Upper lobe of right lung (tissue), 1 donor: ENCODE data around the gene FAM131C. TPM values are rescaled to one million over a fixed set of nuclear protein-coding genes. Genes with fewer than 3 reads are reported as not detected.

Experiments
- ATAC-seq: fragments of 200-7000 bp; cut with Tn5 transposase; one replicate; pipeline ENCODE4 v1.9.1; 2020; ENCODE audit warnings: mild to moderate bottlenecking, moderate library complexity
- DNase-seq: peaks from one replicate; pipeline ENCODE4 v3.0.0-alpha.2; 2020
- H3K27ac ChIP-seq: fragments of 200-600 bp; one replicate; pipeline ENCODE4 v1.8.0; 2022
- H3K27me3 ChIP-seq: fragments of 200-600 bp; one replicate; pipeline ENCODE4 v1.8.0; 2022; ENCODE audit warnings: mild to moderate bottlenecking
- H3K36me3 ChIP-seq: fragments of 200-600 bp; one replicate; pipeline ENCODE4 v1.8.0; 2022
- H3K4me1 ChIP-seq: fragments of 200-600 bp; one replicate; pipeline ENCODE4 v1.8.0; 2022
- H3K4me3 ChIP-seq: fragments of 200-600 bp; one replicate; pipeline ENCODE4 v1.8.0; 2022; ENCODE audit warnings: mild to moderate bottlenecking
- H3K9me3 ChIP-seq: fragments of 200-600 bp; one replicate; pipeline ENCODE4 v1.8.0; 2022
- intact Hi-C: fragments of 100-400 bp; cut with DNase I; formaldehyde crosslinking; loops from one replicate; pipeline ENCODE4 v1.11.0; 2022
- long read RNA-seq: library from polyadenylated mRNA; unstranded; transcript quantifications from one replicate; pipeline ENCODE4 v2.0.0, GENCODE V29; 2021
- total RNA-seq: library from RNA; stranded (reverse); fragmentation: NEBNext Ultra II Directional; extraction: Animal tissue kit (Norgen Biotek cat#: 25700); gene quantifications from one replicate; pipeline ENCODE4 v1.2.1, GENCODE V29; 2021
- TF ChIP-seq, protein P1 (sequence below): fragments of 200-600 bp; IDR thresholded peaks from one replicate; pipeline ENCODE4 v1.8.0; 2022; ENCODE audit warnings: antibody characterized with exemption
- donor health status: DM: no; HTN: yes; CAD: no; lungs with severe emphysema.

FAM131C gene, protein sequence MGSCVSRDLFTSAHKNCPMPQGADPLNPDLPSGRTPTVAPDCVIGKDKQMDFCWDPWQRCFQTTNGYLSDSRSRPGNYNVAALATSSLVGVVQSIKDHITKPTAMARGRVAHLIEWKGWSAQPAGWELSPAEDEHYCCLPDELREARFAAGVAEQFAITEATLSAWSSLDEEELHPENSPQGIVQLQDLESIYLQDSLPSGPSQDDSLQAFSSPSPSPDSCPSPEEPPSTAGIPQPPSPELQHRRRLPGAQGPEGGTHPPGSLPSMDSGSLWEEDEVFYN
- total RNA-seq, result not detected
- long read RNA-seq, result 0 reads

DNA sequence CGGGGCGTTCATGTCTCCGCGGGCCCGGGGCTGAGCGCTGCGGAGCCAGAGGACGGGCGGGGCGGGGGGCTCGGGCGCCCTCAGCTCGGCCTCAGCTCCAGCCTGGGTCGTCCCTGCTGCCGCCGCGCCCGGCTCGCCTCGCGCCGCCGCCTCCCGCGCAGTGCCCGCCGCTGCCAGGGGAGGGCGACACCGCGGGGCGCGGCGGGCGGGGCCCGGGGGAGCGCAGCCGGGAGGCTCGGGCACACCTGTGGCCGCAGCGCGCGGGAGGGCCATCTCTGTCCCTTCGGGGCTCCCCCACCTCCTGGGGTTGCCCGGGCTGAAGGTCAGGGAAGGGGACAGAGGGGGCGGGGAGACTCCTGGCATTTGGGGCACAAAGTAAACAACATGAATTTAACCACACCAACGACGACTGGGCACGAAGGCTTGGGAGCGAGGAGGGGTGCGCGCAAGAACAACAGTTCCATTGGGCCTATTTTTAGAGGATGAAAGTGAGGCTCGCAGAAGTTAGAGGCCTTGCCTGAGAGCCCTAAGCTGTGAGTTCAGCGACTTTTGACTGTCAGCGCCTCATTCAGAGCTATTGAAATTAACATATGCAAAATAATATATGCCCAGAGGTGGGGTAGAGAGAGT lies at the start of gene FAM131C:
Gene FAM131C (minus strand): TSS at position 162 of the 630 bp plus-strand sequence. CDS start 209 bp downstream, outside the sequence.
- peak; percentile 71 for ATAC-seq
- peak within 1 kb of the TSS; percentile 16 for H3K4me3 ChIP-seq
- no peaks in the 10 kb centered on the region for H3K36me3 ChIP-seq
- TF ChIP-seq, protein P1, sequence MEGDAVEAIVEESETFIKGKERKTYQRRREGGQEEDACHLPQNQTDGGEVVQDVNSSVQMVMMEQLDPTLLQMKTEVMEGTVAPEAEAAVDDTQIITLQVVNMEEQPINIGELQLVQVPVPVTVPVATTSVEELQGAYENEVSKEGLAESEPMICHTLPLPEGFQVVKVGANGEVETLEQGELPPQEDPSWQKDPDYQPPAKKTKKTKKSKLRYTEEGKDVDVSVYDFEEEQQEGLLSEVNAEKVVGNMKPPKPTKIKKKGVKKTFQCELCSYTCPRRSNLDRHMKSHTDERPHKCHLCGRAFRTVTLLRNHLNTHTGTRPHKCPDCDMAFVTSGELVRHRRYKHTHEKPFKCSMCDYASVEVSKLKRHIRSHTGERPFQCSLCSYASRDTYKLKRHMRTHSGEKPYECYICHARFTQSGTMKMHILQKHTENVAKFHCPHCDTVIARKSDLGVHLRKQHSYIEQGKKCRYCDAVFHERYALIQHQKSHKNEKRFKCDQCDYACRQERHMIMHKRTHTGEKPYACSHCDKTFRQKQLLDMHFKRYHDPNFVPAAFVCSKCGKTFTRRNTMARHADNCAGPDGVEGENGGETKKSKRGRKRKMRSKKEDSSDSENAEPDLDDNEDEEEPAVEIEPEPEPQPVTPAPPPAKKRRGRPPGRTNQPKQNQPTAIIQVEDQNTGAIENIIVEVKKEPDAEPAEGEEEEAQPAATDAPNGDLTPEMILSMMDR, result no peak
- no peak for DNase-seq
- intact Hi-C loops, result no loop called here
- no peaks in the 10 kb centered on the region for H3K9me3 ChIP-seq
- H3K27ac ChIP-seq, result no peak within 1 kb of the TSS
- peaks cover 11% of the 10 kb centered on the region for H3K27me3 ChIP-seq
- H3K4me1 ChIP-seq, result peaks cover 5% of the 10 kb centered on the region

DNA sequence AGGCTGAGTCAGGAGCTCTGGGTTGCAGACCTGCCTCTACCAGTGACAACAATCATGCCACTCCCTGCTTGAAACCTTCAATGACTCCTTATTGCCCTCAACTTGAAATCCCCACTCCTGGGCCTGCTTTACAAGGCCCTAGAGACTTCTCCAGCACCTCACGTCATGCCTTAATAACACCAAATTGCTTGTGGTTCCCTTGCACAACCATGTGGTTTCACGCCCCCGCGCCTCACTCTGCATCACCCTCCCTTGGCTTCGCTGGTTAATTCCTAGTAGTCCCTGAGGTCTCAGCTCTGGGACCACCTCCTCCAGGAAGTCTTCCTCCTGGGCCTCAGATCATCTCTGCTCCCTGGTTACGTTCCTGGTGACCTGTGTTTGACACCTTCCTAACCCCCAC lies 49.5 kb upstream of the FAM131C start:
- DNase-seq (peak; percentile 92), ATAC-seq (peak; percentile 81)
- H3K4me1 ChIP-seq, result peaks cover 14% of the 10 kb centered on the region
- no peaks in the 10 kb centered on the region for H3K9me3 ChIP-seq
- H3K27me3 ChIP-seq, result no peaks in the 10 kb centered on the region
- H3K27ac ChIP-seq, result no peak overlapping the region
- H3K36me3 ChIP-seq, result peaks cover 28% of the 10 kb centered on the region
- TF ChIP-seq, protein P1, result no peak
- intact Hi-C loops, result no loop called here
- H3K4me3 ChIP-seq, result no peak overlapping the region

DNA sequence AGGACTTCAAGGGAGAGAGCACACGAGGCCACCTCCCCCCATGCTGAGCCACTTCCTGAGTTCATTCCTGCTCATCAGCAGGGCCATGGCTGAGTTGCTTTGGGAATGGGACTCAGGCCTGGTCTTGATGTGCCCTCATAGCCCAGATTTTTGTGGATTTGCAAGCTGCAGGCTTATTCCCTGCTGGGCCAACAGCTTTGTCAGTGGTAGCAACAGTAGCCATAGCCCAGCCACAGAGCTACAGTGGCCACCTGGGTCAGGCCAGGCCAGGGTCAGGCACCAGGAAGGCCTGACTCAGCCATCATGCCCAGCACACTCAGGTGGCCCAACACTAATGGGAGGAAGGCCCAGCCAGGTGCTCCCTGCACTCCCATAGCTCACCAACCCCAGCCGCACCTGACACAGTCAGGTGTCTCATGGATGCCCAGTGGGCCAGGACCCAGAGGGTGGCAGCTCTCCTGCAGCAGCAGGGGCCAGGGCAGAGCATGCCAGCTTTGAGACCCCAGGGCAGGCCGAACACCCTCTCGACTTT lies 49.0 kb upstream of the FAM131C start:
- DNase-seq, result no peak
- Histone ChIP-seq H3K9me3 (no peaks in the 10 kb centered on the region), H3K27ac (no peak overlapping the region), H3K27me3 (no peaks in the 10 kb centered on the region), H3K4me1 (peaks cover 14% of the 10 kb centered on the region), H3K36me3 (peaks cover 23% of the 10 kb centered on the region), H3K4me3 (no peak overlapping the region)
- ATAC-seq, result peak; percentile 1
- TF ChIP-seq, protein P1, result no peak
- intact Hi-C loops, result no loop called here

DNA sequence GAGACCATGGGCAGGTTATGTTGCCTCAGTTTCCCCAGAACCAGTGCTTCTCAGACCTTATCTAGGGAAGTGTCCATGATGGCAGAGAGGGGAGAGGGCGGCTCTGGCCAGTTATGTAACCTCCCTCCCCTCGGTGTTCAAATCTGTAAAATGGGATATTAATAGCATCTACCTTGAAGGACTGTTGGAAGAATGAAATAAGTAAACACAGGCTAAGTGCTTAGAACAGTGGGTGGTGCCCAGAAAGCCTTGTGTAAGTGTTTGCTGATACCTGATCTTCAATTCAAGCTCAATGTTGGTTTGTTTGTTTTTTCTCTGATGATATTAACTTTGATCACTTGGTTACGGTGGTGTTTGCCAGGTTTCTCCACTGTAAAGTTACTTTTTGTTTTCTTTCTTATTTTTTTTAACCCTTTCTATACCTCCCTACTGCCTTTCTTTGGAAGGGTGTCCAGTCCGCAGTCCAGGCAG lies 47.5 kb upstream of the FAM131C start:
- Histone ChIP-seq H3K27me3 (no peaks in the 10 kb centered on the region), H3K4me3 (no peak overlapping the region), H3K9me3 (no peaks in the 10 kb centered on the region), H3K4me1 (peaks cover 14% of the 10 kb centered on the region), H3K27ac (no peak overlapping the region), H3K36me3 (peaks cover 11% of the 10 kb centered on the region)
- TF ChIP-seq, protein P1, result no peak
- intact Hi-C loops, result no loop called here
- ATAC-seq (peak; percentile 60), DNase-seq (no peak)

DNA sequence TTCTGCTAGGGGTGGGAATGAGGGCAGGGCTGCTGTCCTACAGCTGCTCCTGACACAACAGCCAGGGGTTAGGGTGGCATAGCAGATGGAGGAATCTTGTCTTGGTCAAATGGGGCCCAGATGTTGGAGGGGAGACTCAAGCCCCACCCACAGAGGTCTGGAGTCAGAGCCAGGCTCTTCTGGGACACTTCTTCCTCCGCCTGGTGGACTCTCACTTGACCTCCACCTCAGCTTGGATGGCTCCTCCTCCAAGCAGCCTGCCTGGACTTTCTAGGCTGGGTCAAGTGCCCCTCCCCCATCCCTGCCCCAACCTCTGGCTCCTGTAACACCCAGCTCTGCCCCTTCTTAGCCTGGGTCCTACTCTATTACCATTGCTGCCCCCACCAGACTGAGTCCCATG lies 47.0 kb upstream of the FAM131C start:
- Histone ChIP-seq H3K4me3 (no peak overlapping the region), H3K4me1 (peaks cover 14% of the 10 kb centered on the region), H3K27ac (no peak overlapping the region), H3K36me3 (peaks cover 11% of the 10 kb centered on the region), H3K9me3 (no peaks in the 10 kb centered on the region), H3K27me3 (no peaks in the 10 kb centered on the region)
- ATAC-seq (no peak), DNase-seq (no peak)
- TF ChIP-seq, protein P1, result no peak
- intact Hi-C loops, result no loop called here
